SK-N-SH (cell line): ENCODE results near the gene NAALAD2. TPM values are rescaled to one million over a fixed set of nuclear protein-coding genes. Genes with fewer than 3 reads are reported as not detected.

ENCODE experiments used
- CTCF ChIA-PET: fragments of 300-600, 350-600 bp; formaldehyde crosslinking; extraction: SDS; loops from one replicate; lab custom pipeline; 2021; lab: Yijun Ruan, JAX
- POLR2A ChIA-PET: fragments of 350-600 bp; sonication (Branson Sonifier 250); formaldehyde crosslinking; extraction: SDS; loops from one replicate; lab custom pipeline; 2020; ENCODE audit warnings: antibody characterized with exemption, inconsistent platforms; lab: Yijun Ruan, JAX
- DNase-seq: peaks from one replicate; pipeline ENCODE4 v3.0.0; 2012
- H2AFZ ChIP-seq: fragments of 200-600 bp; sonication (generic); 2 replicates; pipeline ENCODE4 v1.8.1; 2016; ENCODE audit warnings: antibody characterized with exemption, mild to moderate bottlenecking, low read depth
- H3F3A ChIP-seq: fragments of 200-600 bp; sonication (generic); replicated peaks from 2 replicates; pipeline ENCODE3; 2016; ENCODE audit warnings: antibody characterized with exemption, mild to moderate bottlenecking; ENCODE audit not compliant: insufficient read depth
- H3K27ac ChIP-seq, 2 experiments: fragments of 200-500 bp in 1 of 2; fragments of 200-600 bp in 1 of 2; sonication (Bioruptor generic) in 1 of 2; sonication (generic), shearing (Covaris generic) in 1 of 2; 2 replicates each; pipeline versions ENCODE4 v1.5.1 to v1.6.1; 2014 to 2016; ENCODE audit warnings: low read depth in 2 of 2, inconsistent platforms in 1 of 2, low read length in 1 of 2, mild to moderate bottlenecking in 1 of 2, mixed read lengths in 1 of 2
- H3K27me3 ChIP-seq: fragments of 200-600 bp; sonication (generic), shearing (Covaris generic); 2 replicates; pipeline ENCODE4 v1.6.1; 2016; ENCODE audit warnings: mixed run types; ENCODE audit not compliant: insufficient read depth
- H3K36me3 ChIP-seq, 2 experiments: fragments of 200-500 bp in 1 of 2; fragments of 200-600 bp in 1 of 2; sonication (Bioruptor generic) in 1 of 2; sonication (generic) in 1 of 2; replicated peaks in 1 of 2; 2 replicates each; pipeline versions ENCODE3 to v1.5.1; 2014 to 2016; ENCODE audit warnings: low read length in 1 of 2, mild to moderate bottlenecking in 1 of 2; ENCODE audit not compliant: insufficient read depth in 2 of 2, control insufficient read depth in 1 of 2
- H3K4me1 ChIP-seq, 2 experiments: fragments of 200-500 bp in 1 of 2; fragments of 200-600 bp in 1 of 2; sonication (Bioruptor generic) in 1 of 2; sonication (generic), shearing (Covaris generic) in 1 of 2; 2 replicates each; pipeline versions ENCODE4 v1.5.1 to v1.6.1; 2014 to 2016; ENCODE audit warnings: low read depth in 1 of 2, low read length in 1 of 2, mixed run types in 1 of 2; ENCODE audit not compliant: insufficient read depth in 2 of 2, control insufficient read depth in 1 of 2
- H3K4me2 ChIP-seq: fragments of 200-600 bp; sonication (generic), shearing (Covaris generic); 2 replicates; pipeline ENCODE4 v1.6.1; 2017; ENCODE audit warnings: mixed run types
- H3K4me3 ChIP-seq, 2 experiments: fragments of 200-500 bp in 1 of 2; fragments of 200-600 bp in 1 of 2; sonication (Bioruptor generic) in 1 of 2; sonication (generic), shearing (Covaris generic) in 1 of 2; 2 replicates each; pipeline versions ENCODE4 v1.5.1 to v1.8.1; 2014 to 2016; ENCODE audit warnings: low read depth in 2 of 2, inconsistent platforms in 1 of 2, low read length in 1 of 2, mild to moderate bottlenecking in 1 of 2, mixed read lengths in 1 of 2, moderate library complexity in 1 of 2
- H3K79me2 ChIP-seq: fragments of 200-600 bp; sonication (generic); 2 replicates; pipeline ENCODE4 v1.8.1; 2017; ENCODE audit warnings: mild to moderate bottlenecking; ENCODE audit not compliant: insufficient read depth
- H3K9ac ChIP-seq: fragments of 200-600 bp; sonication (generic); 2 replicates; pipeline ENCODE4 v1.6.1; 2017; ENCODE audit warnings: mixed run types
- H3K9me2 ChIP-seq: fragments of 200-600 bp; sonication (generic); 2 replicates; pipeline ENCODE4 v1.6.1; 2017; ENCODE audit warnings: mixed run types
- H3K9me3 ChIP-seq: fragments of 200-600 bp; sonication (generic); 2 replicates; pipeline ENCODE4 v1.6.1; 2017; ENCODE audit warnings: mixed run types, mild to moderate bottlenecking, moderate library complexity
- H4K20me1 ChIP-seq: fragments of 200-600 bp; sonication (generic); 2 replicates; pipeline ENCODE4 v1.6.1; 2017; ENCODE audit warnings: mild to moderate bottlenecking, mixed run types; ENCODE audit not compliant: insufficient read depth
- EP300 ChIP-seq, 2 experiments: IDR thresholded peaks; 2 replicates each; pipeline versions ENCODE4 v1.4.0 to v1.6.1; 2012; ENCODE audit warnings: borderline replicate concordance in 1 of 2, low read depth in 1 of 2, low read length in 1 of 2
- FOSL2 ChIP-seq: IDR thresholded peaks from 2 replicates; pipeline ENCODE4 v1.4.0; 2012; ENCODE audit warnings: low read depth, mild to moderate bottlenecking, moderate library complexity, borderline replicate concordance
- GATA2 ChIP-seq: sonication (generic); formaldehyde crosslinking; IDR thresholded peaks from 2 replicates; pipeline ENCODE4 v1.5.0; 2020; ENCODE audit warnings: mild to moderate bottlenecking, missing genetic modification reagents
- JUND ChIP-seq: IDR thresholded peaks from 2 replicates; pipeline ENCODE4 v1.4.0; 2012
- MEF2A ChIP-seq: IDR thresholded peaks from 2 replicates; pipeline ENCODE4 v1.4.0; 2012; ENCODE audit warnings: low read depth, borderline replicate concordance
- NFIC ChIP-seq: IDR thresholded peaks from 2 replicates; pipeline ENCODE4 v1.4.0; 2012; ENCODE audit warnings: borderline replicate concordance
- REST ChIP-seq: IDR thresholded peaks from 2 replicates; pipeline ENCODE4 v1.6.1; 2012; ENCODE audit warnings: mild to moderate bottlenecking, low read depth, low read length, moderate library complexity
- RFX5 ChIP-seq: IDR thresholded peaks from 2 replicates; pipeline ENCODE4 v1.6.1; 2012; ENCODE audit warnings: mild to moderate bottlenecking, improper control_type of control experiment, low read length
- RXRA ChIP-seq: IDR thresholded peaks from 2 replicates; pipeline ENCODE4 v1.4.0; 2012; ENCODE audit warnings: low read depth, mild to moderate bottlenecking, borderline replicate concordance
- SIN3A ChIP-seq: IDR thresholded peaks from 2 replicates; pipeline ENCODE4 v1.6.1; 2012; ENCODE audit warnings: low read depth, mild to moderate bottlenecking, low read length, moderate library complexity, borderline replicate concordance
- YY1 ChIP-seq: IDR thresholded peaks from 2 replicates; pipeline ENCODE4 v1.4.0; 2012; ENCODE audit warnings: low read depth, mild to moderate bottlenecking
- WGBS: methylation state at CpG from one replicate; pipeline ENCODE4 v1.1.6; 2017; ENCODE audit warnings: low lambda C conversion rate; 5-methylcytosine and 5-hydroxymethylcytosine counted together
- polyA plus RNA-seq, 3 experiments: library from polyadenylated mRNA; depleted of rRNA; stranded (reverse); fragments of >200 nt; gene quantifications; 2 replicates each; pipeline ENCODE4 v1.2.3, GENCODE V29; 2012
- TF ChIP-seq, protein P1 (sequence below): IDR thresholded peaks from 2 replicates; pipeline ENCODE4 v1.4.0; 2012; ENCODE audit warnings: low read depth
- TF ChIP-seq, protein P2 (sequence below): fragments of 150-350 bp; IDR thresholded peaks from 2 replicates; pipeline ENCODE4 v1.6.1; 2016; ENCODE audit warnings: mild to moderate bottlenecking, low read depth, low read length

Gene NAALAD2
- polyA plus RNA-seq, 1 of the 3 experiments (the other 2 are of a cell fraction): 0.74 TPM

DNA sequence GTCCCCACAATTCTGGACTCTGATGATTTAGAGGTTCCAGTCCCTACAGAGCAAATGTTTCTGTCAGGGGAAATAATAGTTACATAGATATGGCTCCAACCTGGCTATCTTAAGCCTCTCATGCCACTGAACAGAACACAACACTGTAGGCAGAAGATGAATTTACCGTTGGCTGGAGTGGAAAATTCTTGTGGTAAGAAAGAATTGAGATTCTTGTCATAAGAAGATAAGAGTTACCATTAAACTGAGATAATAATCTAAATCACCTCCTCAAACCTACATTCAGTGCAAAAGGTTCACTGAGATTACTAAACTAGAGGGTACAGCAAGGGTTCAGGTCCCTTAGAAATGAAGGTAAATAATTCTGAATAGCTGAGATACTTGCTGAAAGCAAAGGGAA, 10.1 kb upstream of the NAALAD2 start:
- H3K79me2 ChIP-seq: no peaks in the 10 kb centered on the region
- POLR2A ChIA-PET: no interaction called here
- H3K4me2 ChIP-seq: no peak overlapping the region
- no peak overlapping the region for H3K27ac ChIP-seq
- no peaks in the 10 kb centered on the region for H3K27me3 ChIP-seq
- no peaks in the 10 kb centered on the region; the same call in 1 of the 2 replicates for H3K9me2 ChIP-seq
- no peaks in the 10 kb centered on the region for H4K20me1 ChIP-seq
- H3K9ac ChIP-seq: no peak overlapping the region
- CTCF ChIA-PET: interaction anchor here (0.9 kb wide), 1 partner anchor 10 kb away, joined by 3 read pairs; no protein-coding TSS in a partner anchor
- TF ChIP-seq NFIC (no peak), RXRA (no peak), FOSL2 (no peak), RFX5 (no peak), JUND (no peak), SIN3A (no peak), GATA2 (CRISPR knock-in tag) (no peak), YY1 (no peak), EP300 (IDR thresholded peaks at IDR 0.05; ENCODE audit: borderline replicate concordance in 1 of 2, low read depth in 1 of 2, low read length in 1 of 2) (no peak), REST (no peak)
- TF ChIP-seq, protein P1, sequence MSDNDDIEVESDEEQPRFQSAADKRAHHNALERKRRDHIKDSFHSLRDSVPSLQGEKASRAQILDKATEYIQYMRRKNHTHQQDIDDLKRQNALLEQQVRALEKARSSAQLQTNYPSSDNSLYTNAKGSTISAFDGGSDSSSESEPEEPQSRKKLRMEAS: no peak
- H3K36me3 ChIP-seq: no peaks in the 10 kb centered on the region
- no peak overlapping the region for H3K4me3 ChIP-seq
- DNase-seq: no peak
- no peaks in the 10 kb centered on the region for H3F3A ChIP-seq
- H2AFZ ChIP-seq: no peak overlapping the region
- H3K9me3 ChIP-seq: no peaks in the 10 kb centered on the region
- WGBS: 8% methylated on average over 1 of the region's 1 CpG
- peaks cover 0 to 8% of the 10 kb centered on the region in 2 experiments; a peak in 1 of 4 replicates for H3K4me1 ChIP-seq

DNA sequence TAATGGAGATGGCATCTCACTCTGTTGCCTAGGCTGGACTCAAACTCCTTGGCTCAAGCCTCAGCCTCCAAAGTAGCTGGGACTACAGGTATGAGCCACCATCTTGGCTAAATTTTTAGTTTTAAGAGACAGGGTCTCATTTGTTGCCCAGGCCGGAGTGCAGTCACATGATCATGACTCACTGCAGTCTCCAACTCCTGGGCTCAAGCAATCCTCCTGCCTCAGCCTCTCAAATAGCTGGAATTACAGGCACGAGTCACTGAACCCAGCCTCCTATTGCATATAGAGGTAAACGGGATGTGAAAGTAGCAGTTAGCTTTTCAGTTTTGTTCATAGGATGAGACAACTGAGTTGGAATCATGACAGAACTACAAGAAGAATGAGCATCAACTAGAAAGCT, 9.5 kb upstream of the NAALAD2 start:
- DNase-seq: no peak
- WGBS: 45% methylated on average over 3 of the region's 3 CpGs
- peaks cover 0 to 8% of the 10 kb centered on the region in 2 experiments; a peak in 1 of 4 replicates for H3K4me1 ChIP-seq
- no peaks in the 10 kb centered on the region for H3K36me3 ChIP-seq
- TF ChIP-seq, protein P2, sequence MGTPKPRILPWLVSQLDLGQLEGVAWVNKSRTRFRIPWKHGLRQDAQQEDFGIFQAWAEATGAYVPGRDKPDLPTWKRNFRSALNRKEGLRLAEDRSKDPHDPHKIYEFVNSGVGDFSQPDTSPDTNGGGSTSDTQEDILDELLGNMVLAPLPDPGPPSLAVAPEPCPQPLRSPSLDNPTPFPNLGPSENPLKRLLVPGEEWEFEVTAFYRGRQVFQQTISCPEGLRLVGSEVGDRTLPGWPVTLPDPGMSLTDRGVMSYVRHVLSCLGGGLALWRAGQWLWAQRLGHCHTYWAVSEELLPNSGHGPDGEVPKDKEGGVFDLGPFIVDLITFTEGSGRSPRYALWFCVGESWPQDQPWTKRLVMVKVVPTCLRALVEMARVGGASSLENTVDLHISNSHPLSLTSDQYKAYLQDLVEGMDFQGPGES: no peak
- TF ChIP-seq, protein P1: no peak
- no peak for TF ChIP-seq MEF2A
- H3K9ac ChIP-seq: no peak overlapping the region
- ChIA-PET CTCF (interaction anchor here (0.9 kb wide), 1 partner anchor 11 kb away, joined by 3 read pairs; no protein-coding TSS in a partner anchor), POLR2A (no interaction called here)
- H3K4me3 ChIP-seq: no peak overlapping the region
- no peak overlapping the region for H3K27ac ChIP-seq
- H3K4me2 ChIP-seq: no peak overlapping the region
- no peaks in the 10 kb centered on the region for H3F3A ChIP-seq
- H3K9me3 ChIP-seq: no peaks in the 10 kb centered on the region
- no peaks in the 10 kb centered on the region for H3K79me2 ChIP-seq
- H3K27me3 ChIP-seq: no peaks in the 10 kb centered on the region
- no peaks in the 10 kb centered on the region for H4K20me1 ChIP-seq
- H3K9me2 ChIP-seq: no peaks in the 10 kb centered on the region; the same call in 1 of the 2 replicates
- H2AFZ ChIP-seq: no peak overlapping the region
